ENCODE data around the gene PMM1. TPM values are rescaled to one million over a fixed set of nuclear protein-coding genes. Genes with fewer than 3 reads are reported as not detected.

The PMM1 gene
- polyA plus RNA-seq, 1 donor (not counting 4 experiments of a cell fraction or from before 2014, with no cell fraction given), result 39.6 TPM

GRCh38 chr22:41578818-41579217 lies 10.8 kb downstream of the PMM1 start:
- Histone ChIP-seq H3K9ac (ENCODE audit: control insufficient read depth, extremely low read depth, insufficient read depth, low read length) (no peak overlapping the region), H3K9me1 (ENCODE audit: control insufficient read depth, extremely low read depth, insufficient read depth, low read length) (no peaks in the 10 kb centered on the region), H3K4me1 (ENCODE audit: control insufficient read depth, extremely low read depth, insufficient read depth, low read length) (no peaks in the 10 kb centered on the region), H3K4me2 (ENCODE audit: control insufficient read depth, extremely low read depth, insufficient read depth, low read depth, low read length) (no peak overlapping the region), H3K27ac (ENCODE audit: control insufficient read depth, insufficient read depth, low read length) (no peak overlapping the region), H4K20me1 (ENCODE audit: control insufficient read depth, extremely low read depth, insufficient read depth, low read length) (peaks cover 4% of the 10 kb centered on the region), H3K9me3 (ENCODE audit: control insufficient read depth, low read depth, low read length) (no peaks in the 10 kb centered on the region), H3K27me3 (ENCODE audit: control insufficient read depth, extremely low read depth, insufficient read depth, low read length) (no peaks in the 10 kb centered on the region), H2AFZ (ENCODE audit: control insufficient read depth, low read length) (no peak overlapping the region), H3K36me3 (ENCODE audit: control insufficient read depth in 2 of 2, extremely low read depth in 1 of 2, insufficient read depth in 2 of 2, low read length in 2 of 2) (peaks cover 29 to 36% of the 10 kb centered on the region in 2 experiments), H3K79me2 (ENCODE audit: control insufficient read depth, insufficient read depth, low read length) (no peaks in the 10 kb centered on the region), H3K4me3 (ENCODE audit: control insufficient read depth in 2 of 3, extremely low read depth in 1 of 3, insufficient read depth in 2 of 3, low read depth in 1 of 3, low read length in 3 of 3) (no peak overlapping the region)
- DNase-seq (ENCODE audit: low read depth, low spot score) (no peak), FAIRE-seq (no peak)
- dilution Hi-C loops (cut with MboI; ENCODE audit: extremely low pct_ligation_motif_present, low sequenced_read_pairs), result no loop called here
- TF ChIP-seq, protein P1, sequence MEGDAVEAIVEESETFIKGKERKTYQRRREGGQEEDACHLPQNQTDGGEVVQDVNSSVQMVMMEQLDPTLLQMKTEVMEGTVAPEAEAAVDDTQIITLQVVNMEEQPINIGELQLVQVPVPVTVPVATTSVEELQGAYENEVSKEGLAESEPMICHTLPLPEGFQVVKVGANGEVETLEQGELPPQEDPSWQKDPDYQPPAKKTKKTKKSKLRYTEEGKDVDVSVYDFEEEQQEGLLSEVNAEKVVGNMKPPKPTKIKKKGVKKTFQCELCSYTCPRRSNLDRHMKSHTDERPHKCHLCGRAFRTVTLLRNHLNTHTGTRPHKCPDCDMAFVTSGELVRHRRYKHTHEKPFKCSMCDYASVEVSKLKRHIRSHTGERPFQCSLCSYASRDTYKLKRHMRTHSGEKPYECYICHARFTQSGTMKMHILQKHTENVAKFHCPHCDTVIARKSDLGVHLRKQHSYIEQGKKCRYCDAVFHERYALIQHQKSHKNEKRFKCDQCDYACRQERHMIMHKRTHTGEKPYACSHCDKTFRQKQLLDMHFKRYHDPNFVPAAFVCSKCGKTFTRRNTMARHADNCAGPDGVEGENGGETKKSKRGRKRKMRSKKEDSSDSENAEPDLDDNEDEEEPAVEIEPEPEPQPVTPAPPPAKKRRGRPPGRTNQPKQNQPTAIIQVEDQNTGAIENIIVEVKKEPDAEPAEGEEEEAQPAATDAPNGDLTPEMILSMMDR (optimal IDR thresholded peaks at IDR 0.05 in 1 of 3, IDR thresholded peaks at IDR 0.05 in 1 of 3, conservative IDR thresholded peaks at IDR 0.05 in 1 of 3; ENCODE audit: extremely low read depth in 1 of 3, insufficient read depth in 2 of 3, low read length in 3 of 3), result no peak
- TF ChIP-seq EZH2 (IDR thresholded peaks at IDR 0.05; ENCODE audit: low read length), result no peak

- no peak overlapping the region for H3K4me2 ChIP-seq (ENCODE audit: control insufficient read depth, extremely low read depth, insufficient read depth, low read depth, low read length)
- TF ChIP-seq, protein P1 (optimal IDR thresholded peaks at IDR 0.05 in 1 of 3, IDR thresholded peaks at IDR 0.05 in 1 of 3, conservative IDR thresholded peaks at IDR 0.05 in 1 of 3; ENCODE audit: extremely low read depth in 1 of 3, insufficient read depth in 2 of 3, low read length in 3 of 3), result no peak
- no peak for TF ChIP-seq EZH2 (IDR thresholded peaks at IDR 0.05; ENCODE audit: low read length)
- H4K20me1 ChIP-seq (ENCODE audit: control insufficient read depth, extremely low read depth, insufficient read depth, low read length), result peaks cover 4% of the 10 kb centered on the region
- no peaks in the 10 kb centered on the region for H3K9me1 ChIP-seq (ENCODE audit: control insufficient read depth, extremely low read depth, insufficient read depth, low read length)
- H3K9ac ChIP-seq (ENCODE audit: control insufficient read depth, extremely low read depth, insufficient read depth, low read length), result no peak overlapping the region
- no peak for FAIRE-seq
- H3K36me3 ChIP-seq (ENCODE audit: control insufficient read depth in 2 of 2, extremely low read depth in 1 of 2, insufficient read depth in 2 of 2, low read length in 2 of 2), result peaks cover 24 to 36% of the 10 kb centered on the region in 2 experiments
- H3K4me1 ChIP-seq (ENCODE audit: control insufficient read depth, extremely low read depth, insufficient read depth, low read length), result no peaks in the 10 kb centered on the region
- dilution Hi-C loops (cut with MboI; ENCODE audit: extremely low pct_ligation_motif_present, low sequenced_read_pairs), result no loop called here
- H3K4me3 ChIP-seq (ENCODE audit: control insufficient read depth in 2 of 3, extremely low read depth in 1 of 3, insufficient read depth in 2 of 3, low read depth in 1 of 3, low read length in 3 of 3), result no peak overlapping the region
- no peaks in the 10 kb centered on the region for H3K79me2 ChIP-seq (ENCODE audit: control insufficient read depth, insufficient read depth, low read length)
- H3K9me3 ChIP-seq (ENCODE audit: control insufficient read depth, low read depth, low read length), result no peaks in the 10 kb centered on the region
- H3K27ac ChIP-seq (ENCODE audit: control insufficient read depth, insufficient read depth, low read length), result no peak overlapping the region
- DNase-seq (ENCODE audit: low read depth, low spot score), result no peak
- no peaks in the 10 kb centered on the region for H3K27me3 ChIP-seq (ENCODE audit: control insufficient read depth, extremely low read depth, insufficient read depth, low read length)
- H2AFZ ChIP-seq (ENCODE audit: control insufficient read depth, low read length), result no peak overlapping the region
Measured at GRCh38 chr22:41578114-41578513, 11.5 kb downstream of the PMM1 start.
